GM12801 (cell line): ENCODE data around the gene MICU1.

Source experiments
- CTCF ChIP-seq: IDR thresholded peaks from one replicate; pipeline ENCODE4 v1.5.1; 2011; ENCODE audit warnings: control low read depth; ENCODE audit not compliant: insufficient read length; ENCODE audit errors: extremely low read depth

MICU1 gene

DNA sequence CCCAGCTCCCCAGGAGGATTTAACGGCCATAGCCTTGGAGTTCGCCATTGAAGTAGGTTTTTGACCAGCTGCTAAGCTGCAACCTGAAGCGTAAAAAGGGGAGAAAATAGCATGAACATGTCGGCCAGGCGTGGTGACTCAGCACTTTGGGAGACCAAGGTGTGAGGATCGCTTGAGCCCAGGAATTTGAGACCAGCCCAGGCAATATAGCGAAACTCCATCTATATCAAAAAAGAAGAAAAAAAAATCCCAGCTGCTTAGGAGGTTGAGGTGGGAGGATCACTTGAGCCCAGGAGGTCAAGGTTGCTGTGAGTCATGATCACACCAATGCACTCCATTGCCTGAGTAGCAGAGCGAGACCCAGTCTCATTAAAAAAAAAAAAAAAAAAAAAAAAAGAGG, 33.8 kb upstream of the MICU1 start:
- no peak for TF ChIP-seq CTCF

- TF ChIP-seq CTCF = no peak
Observed at GRCh38 chr10:72658696-72659400, 33.0 kb upstream of the MICU1 start.

- TF ChIP-seq CTCF = no peak
Observed at GRCh38 chr10:72654720-72655119, 28.8 kb upstream of the MICU1 start.

DNA sequence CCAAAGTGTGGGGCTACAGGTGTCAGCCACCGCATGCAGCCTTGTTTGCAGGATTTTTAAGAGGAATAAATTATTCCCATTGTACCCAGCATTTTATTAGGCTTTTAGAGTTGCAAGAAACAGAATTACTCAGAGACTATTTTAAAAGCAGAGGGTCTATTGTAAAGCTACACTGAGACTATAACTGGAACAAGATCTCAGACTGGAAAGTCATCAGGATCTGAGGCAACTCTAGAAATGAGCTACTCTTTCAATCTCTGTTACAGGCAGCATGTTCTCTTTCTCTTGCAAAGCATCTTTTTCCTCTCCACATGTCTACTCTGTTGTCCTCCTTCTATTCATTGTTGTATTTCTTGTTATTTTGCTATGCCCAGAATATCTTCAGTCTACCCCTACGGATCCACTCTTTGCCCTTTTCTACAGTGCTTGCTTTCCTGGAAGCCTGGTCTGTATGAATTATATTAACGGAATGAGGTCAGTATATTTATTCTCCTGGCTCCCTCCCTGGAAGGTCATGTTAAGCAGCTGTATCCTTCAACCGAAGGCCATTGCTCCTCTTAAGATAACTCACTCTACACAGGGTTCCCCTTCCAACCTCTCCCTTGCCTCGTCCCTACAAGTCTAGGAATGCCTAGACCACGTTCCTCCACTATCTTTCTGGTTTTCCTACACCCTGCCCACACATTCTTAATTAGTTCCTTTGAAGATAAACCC, 27.7 kb upstream of the MICU1 start:
- TF ChIP-seq CTCF = no peak

DNA sequence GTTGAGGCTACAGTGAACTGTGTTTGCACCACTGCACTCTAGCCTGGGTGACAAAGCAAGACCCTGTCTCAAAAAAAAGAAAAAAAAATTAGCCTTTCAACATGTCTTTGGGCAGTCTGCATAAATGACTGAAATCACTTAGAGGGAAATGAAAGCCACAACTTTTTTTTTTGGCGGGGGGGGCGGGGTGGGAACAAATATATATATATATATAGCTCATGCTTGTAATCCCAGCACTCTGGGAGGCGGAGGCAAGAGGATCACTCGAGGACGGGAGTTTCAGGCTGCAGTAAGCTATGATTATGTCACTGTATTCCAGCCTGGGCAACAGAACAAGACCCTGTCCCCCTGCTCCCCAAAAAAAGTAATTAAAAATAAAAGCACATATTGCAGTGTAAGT, 23.4 kb upstream of the MICU1 start:
- no peak for TF ChIP-seq CTCF

- TF ChIP-seq CTCF = no peak
Observed at GRCh38 chr10:72648301-72648700, 22.4 kb upstream of the MICU1 start.

DNA sequence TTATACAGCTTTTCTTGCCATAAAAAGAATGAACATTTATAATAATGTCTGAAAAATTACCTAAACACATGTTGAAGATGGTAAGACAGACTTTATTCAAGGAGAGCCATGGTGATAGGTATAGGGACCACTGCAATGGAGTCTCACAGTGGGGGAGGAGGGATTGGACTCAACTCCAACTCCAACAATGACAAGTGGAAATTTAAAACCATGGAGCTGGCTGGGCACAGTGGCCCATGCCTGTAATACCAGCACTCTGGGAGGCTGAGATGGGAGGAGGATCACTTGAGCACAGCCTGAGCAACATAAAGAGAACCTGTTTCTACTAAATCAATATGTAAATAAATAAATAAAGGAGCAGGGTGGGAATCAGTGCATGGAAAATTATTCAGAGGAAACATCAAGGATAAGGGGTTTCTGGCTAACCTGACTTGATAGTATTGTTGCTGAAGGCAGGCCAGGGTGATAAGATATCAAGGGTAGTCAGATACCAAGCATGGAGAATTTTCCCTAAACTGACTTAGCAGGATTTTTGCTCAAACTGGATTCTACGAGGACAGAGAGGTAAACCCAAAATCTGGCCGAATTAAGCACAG, 19.5 kb upstream of the MICU1 start:
- TF ChIP-seq CTCF = no peak
